ENCODE results near the gene SUN2. TPM values are rescaled to one million over a fixed set of nuclear protein-coding genes. Genes with fewer than 3 reads are reported as not detected.

Gene SUN2
- total and polyA plus RNA-seq, 2 experiments from 2014 or later, result 28.0 to 105 TPM

GRCh38 chr22:38699143-38699542, 56.7 kb downstream of the SUN2 start:
- no peak for TF ChIP-seq CTCF (IDR thresholded peaks at IDR 0.05; ENCODE audit: low read depth, low read length)
- no peaks in the 10 kb centered on the region for H3K36me3 ChIP-seq
- no peaks in the 10 kb centered on the region for H3K27me3 ChIP-seq
- no peak overlapping the region for H3K27ac ChIP-seq
- DNase-seq (ENCODE audit: low read depth in 1 of 2, low spot score in 1 of 2), result no peak
- H3K4me1 ChIP-seq (ENCODE audit: low read depth), result peaks cover 22% of the 10 kb centered on the region
- peak overlapping the region; percentile 75 for H3K4me3 ChIP-seq
- H3K9me3 ChIP-seq (ENCODE audit: low read depth), result no peaks in the 10 kb centered on the region

GRCh38 chr22:38698407-38699094, 57.2 kb downstream of the SUN2 start:
- Histone ChIP-seq H3K27ac (no peak overlapping the region), H3K9me3 (ENCODE audit: low read depth) (no peaks in the 10 kb centered on the region), H3K4me3 (no peak overlapping the region), H3K27me3 (no peaks in the 10 kb centered on the region), H3K4me1 (ENCODE audit: low read depth) (peaks cover 22% of the 10 kb centered on the region), H3K36me3 (no peaks in the 10 kb centered on the region)
- TF ChIP-seq CTCF (IDR thresholded peaks at IDR 0.05; ENCODE audit: low read depth, low read length), result no peak
- no peak for DNase-seq (ENCODE audit: low read depth in 1 of 2, low spot score in 1 of 2)

GRCh38 chr22:38697425-38698089, 58.2 kb downstream of the SUN2 start:
- Histone ChIP-seq H3K36me3 (no peaks in the 10 kb centered on the region), H3K9me3 (ENCODE audit: low read depth) (no peaks in the 10 kb centered on the region), H3K4me3 (no peak overlapping the region), H3K27ac (peak overlapping the region; percentile 15), H3K4me1 (ENCODE audit: low read depth) (peaks cover 22% of the 10 kb centered on the region), H3K27me3 (no peaks in the 10 kb centered on the region)
- TF ChIP-seq CTCF (IDR thresholded peaks at IDR 0.05; ENCODE audit: low read depth, low read length), result no peak
- peak; percentile 25 to 80 for DNase-seq (ENCODE audit: low read depth in 1 of 2, low spot score in 1 of 2)

- H3K27me3 ChIP-seq, result no peaks in the 10 kb centered on the region
- TF ChIP-seq CTCF (IDR thresholded peaks at IDR 0.05; ENCODE audit: low read depth, low read length), result no peak
- H3K36me3 ChIP-seq, result peaks cover 2% of the 10 kb centered on the region
- H3K4me1 ChIP-seq (ENCODE audit: low read depth), result peaks cover 22% of the 10 kb centered on the region
- H3K27ac ChIP-seq, result no peak overlapping the region
- no peaks in the 10 kb centered on the region for H3K9me3 ChIP-seq (ENCODE audit: low read depth)
- DNase-seq (ENCODE audit: low read depth in 1 of 2, low spot score in 1 of 2), result peak in 1 of 2 donors; percentile 83
- no peak overlapping the region for H3K4me3 ChIP-seq
Observed at GRCh38 chr22:38696606-38697424, 59.0 kb downstream of the SUN2 start.

- Histone ChIP-seq H3K9me3 (ENCODE audit: low read depth) (no peaks in the 10 kb centered on the region), H3K4me1 (ENCODE audit: low read depth) (peaks cover 22% of the 10 kb centered on the region), H3K27me3 (no peaks in the 10 kb centered on the region), H3K36me3 (peaks cover 2% of the 10 kb centered on the region), H3K4me3 (no peak overlapping the region), H3K27ac (no peak overlapping the region)
- TF ChIP-seq CTCF (IDR thresholded peaks at IDR 0.05; ENCODE audit: low read depth, low read length), result no peak
- no peak for DNase-seq (ENCODE audit: low read depth in 1 of 2, low spot score in 1 of 2)
Observed at GRCh38 chr22:38694940-38695339, 60.9 kb downstream of the SUN2 start.

Data from cardiac muscle cell (in vitro differentiated cells and primary cell).